H9 (cell line): Measurements from ENCODE around the gene CAPN2. TPM values are rescaled to one million over a fixed set of nuclear protein-coding genes. Genes with fewer than 3 reads are reported as not detected.

Experiments
- DNase-seq: peaks from one replicate; pipeline ENCODE4 v3.0.0-alpha.2; 2017
- H2AFZ ChIP-seq: one replicate; pipeline ENCODE4 v1.6.1; 2013; ENCODE audit warnings: mild to moderate bottlenecking, low read length, control low read depth, moderate library complexity
- H2AK5ac ChIP-seq: 2 replicates; pipeline ENCODE4 v1.6.1; 2013; ENCODE audit warnings: low read length, control low read depth, mixed read lengths; ENCODE audit not compliant: insufficient read length
- H2BK120ac ChIP-seq: one replicate; pipeline ENCODE4 v1.6.1; 2013; ENCODE audit warnings: low read depth, mild to moderate bottlenecking, low read length, control low read depth, inconsistent platforms; ENCODE audit not compliant: poor library complexity, severe bottlenecking
- H2BK12ac ChIP-seq: 2 replicates; pipeline ENCODE4 v1.6.1; 2013; ENCODE audit warnings: low read length, control low read depth, mixed read lengths, low read depth; ENCODE audit not compliant: insufficient read length
- H2BK15ac ChIP-seq: 2 replicates; pipeline ENCODE4 v1.6.1; 2013; ENCODE audit warnings: low read depth, low read length, control low read depth
- H2BK20ac ChIP-seq: one replicate; pipeline ENCODE4 v1.6.1; 2013; ENCODE audit warnings: low read depth, mild to moderate bottlenecking, low read length, control low read depth, inconsistent platforms; ENCODE audit not compliant: poor library complexity, severe bottlenecking
- H2BK5ac ChIP-seq: 2 replicates; pipeline ENCODE4 v1.6.1; 2013; ENCODE audit warnings: low read length, control low read depth, mixed read lengths; ENCODE audit not compliant: insufficient read length
- H3K14ac ChIP-seq: 2 replicates; pipeline ENCODE4 v1.6.1; 2013; ENCODE audit warnings: low read length, control low read depth; ENCODE audit not compliant: insufficient read depth
- H3K18ac ChIP-seq: 2 replicates; pipeline ENCODE4 v1.6.1; 2013; ENCODE audit warnings: low read depth, mild to moderate bottlenecking, mixed read lengths, low read length, control low read depth; ENCODE audit not compliant: insufficient read length
- H3K23ac ChIP-seq: 2 replicates; pipeline ENCODE4 v1.6.1; 2013; ENCODE audit warnings: low read length, control low read depth, mixed read lengths, low read depth; ENCODE audit not compliant: insufficient read length
- H3K23me2 ChIP-seq: 2 replicates; pipeline ENCODE4 v1.6.1; 2013; ENCODE audit warnings: low read depth, mild to moderate bottlenecking, mixed read lengths, low read length, control low read depth; ENCODE audit not compliant: insufficient read length, poor library complexity, severe bottlenecking
- H3K27ac ChIP-seq: 2 replicates; pipeline ENCODE4 v1.5.1; 2013; ENCODE audit warnings: low read length, control low read depth, mixed read lengths, low read depth; ENCODE audit not compliant: insufficient read length
- H3K27me3 ChIP-seq: 2 replicates; pipeline ENCODE4 v1.6.1; 2013; ENCODE audit warnings: low read length, control low read depth, inconsistent platforms; ENCODE audit not compliant: insufficient read depth
- H3K4ac ChIP-seq: 2 replicates; pipeline ENCODE4 v1.6.1; 2013; ENCODE audit warnings: low read depth, mild to moderate bottlenecking, control low read depth, inconsistent platforms, low read length, moderate library complexity
- H3K4me1 ChIP-seq: 2 replicates; pipeline ENCODE4 v1.6.1; 2013; ENCODE audit warnings: low read length, control low read depth, inconsistent platforms; ENCODE audit not compliant: insufficient read depth
- H3K4me2 ChIP-seq: 2 replicates; pipeline ENCODE4 v1.6.1; 2013; ENCODE audit warnings: low read length, control low read depth, mixed read lengths; ENCODE audit not compliant: insufficient read length, insufficient read depth
- H3K56ac ChIP-seq: 2 replicates; pipeline ENCODE4 v1.6.1; 2013; ENCODE audit warnings: low read depth, mild to moderate bottlenecking, mixed read lengths, low read length, control low read depth; ENCODE audit not compliant: insufficient read length
- H3K79me1 ChIP-seq: 2 replicates; pipeline ENCODE4 v1.6.1; 2013; ENCODE audit warnings: low read depth, mild to moderate bottlenecking, moderate library complexity, low read length, control low read depth, inconsistent platforms; ENCODE audit not compliant: insufficient read depth, poor library complexity, severe bottlenecking
- H3K79me2 ChIP-seq: 2 replicates; pipeline ENCODE4 v1.6.1; 2013; ENCODE audit warnings: low read length, control low read depth, inconsistent platforms; ENCODE audit not compliant: insufficient read depth
- H3K9ac ChIP-seq: 2 replicates; pipeline ENCODE4 v1.6.1; 2013; ENCODE audit warnings: low read length, control low read depth, mixed read lengths; ENCODE audit not compliant: insufficient read length; ENCODE audit errors: extremely low read depth
- H3K9me3 ChIP-seq: one replicate; pipeline ENCODE4 v1.6.1; 2013; ENCODE audit warnings: low read depth, low read length, inconsistent platforms; ENCODE audit not compliant: control insufficient read depth
- H3T11ph ChIP-seq: one replicate; pipeline ENCODE4 v1.6.1; 2013; ENCODE audit warnings: mild to moderate bottlenecking, low read length, control low read depth, inconsistent platforms
- H4K20me1 ChIP-seq: one replicate; pipeline ENCODE4 v1.6.1; 2013; ENCODE audit not compliant: control insufficient read depth, insufficient read length, insufficient read depth
- H4K5ac ChIP-seq: 2 replicates; pipeline ENCODE4 v1.6.1; 2013; ENCODE audit warnings: low read depth, mild to moderate bottlenecking, mixed read lengths, low read length, control low read depth; ENCODE audit not compliant: insufficient read length
- H4K8ac ChIP-seq: replicated peaks from 2 replicates; pipeline ENCODE4 v1.6.1; 2013; ENCODE audit warnings: low read length, control low read depth, mixed read lengths, low read depth; ENCODE audit not compliant: insufficient read length
- H4K91ac ChIP-seq: 2 replicates; pipeline ENCODE4 v1.6.1; 2013; ENCODE audit warnings: low read depth, mild to moderate bottlenecking, moderate library complexity, mixed read lengths, low read length, control low read depth; ENCODE audit not compliant: insufficient read length
- H3K27ac Mint-ChIP-seq, 3 experiments: 2 replicates in 2 of 3; 3 replicates in 1 of 3; pipeline ENCODE4 v1.8.0; 2020 to 2021; ENCODE audit warnings: mixed read lengths in 3 of 3, mild to moderate bottlenecking in 1 of 3, moderate library complexity in 1 of 3
- H3K27me3 Mint-ChIP-seq: 2 replicates; pipeline ENCODE4 v1.8.0; 2021; ENCODE audit warnings: low read depth, mild to moderate bottlenecking, moderate library complexity, mixed read lengths
- H3K36me3 Mint-ChIP-seq, 3 experiments: 2 replicates in 2 of 3; 3 replicates in 1 of 3; pipeline ENCODE4 v1.8.0; 2020 to 2021; ENCODE audit warnings: low read depth in 3 of 3, mixed read lengths in 3 of 3; ENCODE audit not compliant: insufficient read depth in 1 of 3
- H3K4me1 Mint-ChIP-seq, 2 experiments: 2 replicates each; pipeline ENCODE4 v1.8.0; 2020; ENCODE audit warnings: mixed read lengths in 2 of 2
- H3K4me3 Mint-ChIP-seq, 2 experiments: 2 replicates in 1 of 2; 3 replicates in 1 of 2; pipeline ENCODE4 v1.8.0; 2020 to 2021; ENCODE audit warnings: mild to moderate bottlenecking in 2 of 2, mixed read lengths in 2 of 2, moderate library complexity in 1 of 2
- H3K9me3 Mint-ChIP-seq, 2 experiments: 2 replicates in 1 of 2; 3 replicates in 1 of 2; pipeline ENCODE4 v1.8.0; 2020; ENCODE audit warnings: mild to moderate bottlenecking in 2 of 2, mixed read lengths in 2 of 2, moderate library complexity in 1 of 2
- WGBS: extraction: QIAGEN DNeasy Blood & Tissue Kit; methylation state at CpG from one replicate; pipeline ENCODE4 v1.1.7; 2013; ENCODE audit warnings: missing lambda C conversion rate, low lambda C conversion rate, mixed read lengths; ENCODE audit not compliant: insufficient read length; ENCODE audit errors: extremely low coverage; 5-methylcytosine and 5-hydroxymethylcytosine counted together
- total RNA-seq: library from RNA; stranded (reverse); gene quantifications from 2 replicates; pipeline ENCODE4 v1.2.1, GENCODE V29; 2021
- TF ChIP-seq, protein P1 (sequence below): fragments of 200-600 bp; sonication (generic); conservative IDR thresholded peaks from 3 replicates; pipeline ENCODE4 v1.8.0; 2021; ENCODE audit warnings: antibody characterized with exemption, mild to moderate bottlenecking

The CAPN2 gene
- total RNA-seq, 1 experiment from 2014 or later: 32.2 TPM

DNA sequence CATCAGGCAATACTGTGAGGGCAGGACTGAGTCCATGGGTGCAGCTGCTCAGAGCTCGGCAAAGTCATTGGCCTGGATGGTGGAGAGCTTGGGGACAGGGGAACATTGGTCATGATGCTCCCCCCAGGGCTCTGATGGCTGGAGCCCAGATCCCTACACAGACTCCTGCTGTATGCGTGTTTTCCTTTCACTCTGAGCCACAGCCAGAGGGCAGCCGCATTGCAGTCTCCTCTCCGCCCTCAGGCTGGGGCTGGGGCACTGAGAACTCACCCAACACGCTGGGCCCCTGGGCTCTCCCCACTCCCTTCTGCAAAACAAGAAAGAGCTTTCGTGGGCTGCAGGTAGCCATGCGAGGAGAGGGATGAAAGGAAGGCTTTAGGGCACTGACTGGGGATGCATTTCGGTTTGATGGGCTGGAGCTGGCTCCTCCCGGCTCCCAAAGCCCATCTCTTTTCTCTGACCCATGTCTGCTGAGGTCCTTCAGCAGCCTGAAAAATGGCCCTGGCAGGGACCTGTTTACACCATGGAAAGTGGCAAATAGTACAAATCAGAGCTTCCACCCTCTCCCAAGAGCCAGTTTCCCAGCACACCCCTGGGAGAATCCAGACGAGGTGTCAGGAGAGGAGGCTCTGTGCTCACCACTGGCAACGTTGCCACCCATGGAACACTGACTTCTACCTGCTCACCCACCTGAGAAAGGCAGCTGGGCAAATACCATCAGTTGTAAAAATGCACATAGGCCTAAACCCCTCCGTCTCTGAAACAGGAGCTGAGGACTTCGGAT is 43.8 kb downstream of the CAPN2 start:
- H3K27me3 Mint-ChIP-seq: no peaks in the 10 kb centered on the region; the same call in 1 of the 2 replicates
- no peaks in the 10 kb centered on the region for H3K9me3 ChIP-seq
- H3K4me1 ChIP-seq: peaks cover 8% of the 10 kb centered on the region; the same call in 1 of the 2 replicates
- no CpG with 5 or more reads among the region's 13 CpGs for WGBS
- H3K27ac Mint-ChIP-seq: no peak overlapping the region
- no peak overlapping the region for H3K18ac ChIP-seq
- peaks cover 5 to 28% (median 13%) of the 10 kb centered on the region in 3 experiments; a peak in 4 of 7 replicates for H3K36me3 Mint-ChIP-seq
- H3K4ac ChIP-seq: no peak overlapping the region
- no peak for DNase-seq
- TF ChIP-seq, protein P1, sequence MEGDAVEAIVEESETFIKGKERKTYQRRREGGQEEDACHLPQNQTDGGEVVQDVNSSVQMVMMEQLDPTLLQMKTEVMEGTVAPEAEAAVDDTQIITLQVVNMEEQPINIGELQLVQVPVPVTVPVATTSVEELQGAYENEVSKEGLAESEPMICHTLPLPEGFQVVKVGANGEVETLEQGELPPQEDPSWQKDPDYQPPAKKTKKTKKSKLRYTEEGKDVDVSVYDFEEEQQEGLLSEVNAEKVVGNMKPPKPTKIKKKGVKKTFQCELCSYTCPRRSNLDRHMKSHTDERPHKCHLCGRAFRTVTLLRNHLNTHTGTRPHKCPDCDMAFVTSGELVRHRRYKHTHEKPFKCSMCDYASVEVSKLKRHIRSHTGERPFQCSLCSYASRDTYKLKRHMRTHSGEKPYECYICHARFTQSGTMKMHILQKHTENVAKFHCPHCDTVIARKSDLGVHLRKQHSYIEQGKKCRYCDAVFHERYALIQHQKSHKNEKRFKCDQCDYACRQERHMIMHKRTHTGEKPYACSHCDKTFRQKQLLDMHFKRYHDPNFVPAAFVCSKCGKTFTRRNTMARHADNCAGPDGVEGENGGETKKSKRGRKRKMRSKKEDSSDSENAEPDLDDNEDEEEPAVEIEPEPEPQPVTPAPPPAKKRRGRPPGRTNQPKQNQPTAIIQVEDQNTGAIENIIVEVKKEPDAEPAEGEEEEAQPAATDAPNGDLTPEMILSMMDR: no peak
- H3K4me1 Mint-ChIP-seq: peaks cover 23 to 24% of the 10 kb centered on the region in 2 experiments
- H2AK5ac ChIP-seq: no peak overlapping the region
- no peak overlapping the region; a peak in 1 of 5 replicates for H3K4me3 Mint-ChIP-seq
- H3K27me3 ChIP-seq: no peaks in the 10 kb centered on the region
- H4K5ac ChIP-seq: no peak overlapping the region
- no peak overlapping the region for H3K27ac ChIP-seq
- no peak overlapping the region for H4K8ac ChIP-seq
- no peaks in the 10 kb centered on the region for H3K9me3 Mint-ChIP-seq
- H3K23me2 ChIP-seq: no peaks in the 10 kb centered on the region
- no peak overlapping the region for H2BK15ac ChIP-seq
- H2BK20ac ChIP-seq: no peak overlapping the region
- H2AFZ ChIP-seq: no peak overlapping the region
- no peaks in the 10 kb centered on the region for H4K20me1 ChIP-seq
- H3K9ac ChIP-seq: no peak overlapping the region
- H3K79me1 ChIP-seq: no peaks in the 10 kb centered on the region
- H2BK12ac ChIP-seq: no peak overlapping the region
- H3K4me2 ChIP-seq: no peak overlapping the region
- H3K56ac ChIP-seq: no peak overlapping the region
- H2BK5ac ChIP-seq: no peak overlapping the region
- H3K79me2 ChIP-seq: no peaks in the 10 kb centered on the region
- no peak overlapping the region for H2BK120ac ChIP-seq
- H3T11ph ChIP-seq: no peak overlapping the region
- no peak overlapping the region for H4K91ac ChIP-seq
- no peak overlapping the region for H3K14ac ChIP-seq
- H3K23ac ChIP-seq: no peak overlapping the region
